Measurements from ENCODE around the gene SIRT2.

GRCh38 chr19:38921420-38922274, 22.2 kb upstream of the SIRT2 start:
- no peak for TF ChIP-seq CTCF (IDR thresholded peaks at IDR 0.05; ENCODE audit: low read depth, low read length)
- no peak for TF ChIP-seq POLR2A (IDR thresholded peaks at IDR 0.05; ENCODE audit: extremely low read depth, insufficient read length)
- no peak for TF ChIP-seq MYC (IDR thresholded peaks at IDR 0.05; ENCODE audit: low read depth, low read length)

All from NB4 (cell line).